ENCODE measurements around the gene GYPB. TPM values are rescaled to one million over a fixed set of nuclear protein-coding genes. Genes with fewer than 3 reads are reported as not detected.
A peak's percentile ranks its signal among the peaks of the same experiment; 100 is the strongest.
"Not testable (repeated sequence)": the region's sequence is repeated elsewhere in the genome, so short reads cannot be mapped to it uniquely, and the experiment has no call there.

GYPB gene
- total and polyA plus RNA-seq, 9 of the 15 experiments (the other 6 are each of a cell fraction or from before 2014, with no cell fraction given): 16.9 to 205 (median 65.8) TPM

DNA sequence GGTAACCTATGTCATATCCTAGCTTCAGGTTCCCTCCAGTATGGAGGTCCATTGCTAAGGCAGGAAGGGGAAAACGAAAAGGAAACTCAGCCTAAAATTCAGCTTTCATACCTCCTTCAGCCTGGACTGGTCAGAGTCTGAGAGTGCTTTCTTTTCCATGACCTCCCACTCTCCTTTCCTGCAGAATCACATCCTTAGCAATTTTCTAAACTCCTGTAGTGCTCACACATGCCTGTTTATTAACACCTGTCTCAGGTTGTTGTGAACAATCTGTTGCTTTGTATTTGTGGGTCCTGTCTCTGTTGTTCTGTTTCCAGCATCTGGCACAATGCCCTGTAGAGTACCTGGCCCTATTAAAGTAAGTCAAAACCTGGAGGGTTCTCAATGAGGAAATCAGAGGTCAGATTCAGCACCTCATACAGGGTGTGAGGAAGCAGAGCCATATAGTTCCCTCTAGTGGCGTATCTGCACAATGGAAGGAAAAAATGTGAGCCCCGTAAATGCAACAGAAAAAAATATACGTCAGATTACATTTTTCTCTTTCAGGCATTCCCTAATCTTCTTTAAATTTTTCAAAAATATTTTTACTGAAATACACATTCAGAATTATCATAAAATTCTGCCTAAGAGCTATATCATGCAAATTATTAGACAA, 2.3 kb upstream of the GYPB start:
- BruUV-seq (replicated peaks); TF ChIP-seq REST (CRISPR knock-in tag; IDR thresholded peaks at IDR 0.05; ENCODE audit: low read depth): not testable (repeated sequence)
- ATAC-seq: peak; percentile 48
- TF ChIP-seq EP300 (IDR thresholded peaks at IDR 0.05; ENCODE audit: low read length) (0 out of 2 replicates have a peak, but pooled peaks have one; percentile 7), RCOR1 (IDR thresholded peaks at IDR 0.05; ENCODE audit: borderline replicate concordance in 1 of 2, low read depth in 2 of 2, low read length in 2 of 2) (peak in 1 of 2 experiments; percentile 13; a peak in 1 of 4 replicates), ZNF384 (IDR thresholded peaks at IDR 0.05; ENCODE audit: low read depth, low read length) (0 out of 2 replicates have a peak, but pooled peaks have one; percentile 18), DEAF1 (CRISPR knock-in tag; IDR thresholded peaks at IDR 0.05) (peak; percentile 46; the same call in 1 of the 2 replicates), GATAD2B (IDR thresholded peaks at IDR 0.05; ENCODE audit: borderline replicate concordance) (0 out of 2 replicates have a peak, but pooled peaks have one; percentile 35), RAD21 (CRISPR knock-in tag; conservative IDR thresholded peaks at IDR 0.05 in 1 of 2, IDR thresholded peaks at IDR 0.05 in 1 of 2) (peak; percentile 66 to 74), REST (IDR thresholded peaks at IDR 0.05; ENCODE audit: borderline replicate concordance) (peak; percentile 64)
- TF ChIP-seq, protein P1, sequence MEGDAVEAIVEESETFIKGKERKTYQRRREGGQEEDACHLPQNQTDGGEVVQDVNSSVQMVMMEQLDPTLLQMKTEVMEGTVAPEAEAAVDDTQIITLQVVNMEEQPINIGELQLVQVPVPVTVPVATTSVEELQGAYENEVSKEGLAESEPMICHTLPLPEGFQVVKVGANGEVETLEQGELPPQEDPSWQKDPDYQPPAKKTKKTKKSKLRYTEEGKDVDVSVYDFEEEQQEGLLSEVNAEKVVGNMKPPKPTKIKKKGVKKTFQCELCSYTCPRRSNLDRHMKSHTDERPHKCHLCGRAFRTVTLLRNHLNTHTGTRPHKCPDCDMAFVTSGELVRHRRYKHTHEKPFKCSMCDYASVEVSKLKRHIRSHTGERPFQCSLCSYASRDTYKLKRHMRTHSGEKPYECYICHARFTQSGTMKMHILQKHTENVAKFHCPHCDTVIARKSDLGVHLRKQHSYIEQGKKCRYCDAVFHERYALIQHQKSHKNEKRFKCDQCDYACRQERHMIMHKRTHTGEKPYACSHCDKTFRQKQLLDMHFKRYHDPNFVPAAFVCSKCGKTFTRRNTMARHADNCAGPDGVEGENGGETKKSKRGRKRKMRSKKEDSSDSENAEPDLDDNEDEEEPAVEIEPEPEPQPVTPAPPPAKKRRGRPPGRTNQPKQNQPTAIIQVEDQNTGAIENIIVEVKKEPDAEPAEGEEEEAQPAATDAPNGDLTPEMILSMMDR (IDR thresholded peaks at IDR 0.05 in 2 of 3, conservative IDR thresholded peaks at IDR 0.05 in 1 of 3; ENCODE audit: insufficient read depth in 2 of 3, low read depth in 1 of 3, low read length in 3 of 3): peak; percentile 50 to 72 (median 60)

More for the DNA sequence above, 2.3 kb upstream of the GYPB start:
- FAIRE-seq; H3K36me3 ChIP-seq (ENCODE audit: control insufficient read depth, insufficient read depth, low read length); H3K27me3 ChIP-seq (ENCODE audit: control insufficient read depth in 2 of 2, insufficient read depth in 2 of 2, low read length in 2 of 2); H3K4me1 ChIP-seq (replicated peaks in 1 of 2; ENCODE audit: control insufficient read depth in 2 of 2, insufficient read depth in 2 of 2, low read length in 2 of 2); H3K9ac ChIP-seq (ENCODE audit: insufficient read depth in 1 of 2, low read depth in 2 of 2, low read length in 2 of 2); H2AFZ ChIP-seq (ENCODE audit: low read depth, low read length); H3K27ac ChIP-seq (ENCODE audit: extremely low read depth, low read depth, low read length); H3K9me3 ChIP-seq (replicated peaks; ENCODE audit: control insufficient read depth, insufficient read depth, low read depth, low read length); POLR2A ChIA-PET; H3K4me2 ChIP-seq (ENCODE audit: insufficient read depth, low read length); H3K9me1 ChIP-seq (ENCODE audit: control insufficient read depth, insufficient read depth, low read length); H3K4me3 ChIP-seq; H4K20me1 ChIP-seq (replicated peaks; ENCODE audit: control insufficient read depth, insufficient read depth, low read length): not testable (repeated sequence)
- CTCF ChIA-PET (ENCODE audit: low intra/inter-chr PET ratio): interaction anchor here (0.6 kb wide), 1 partner anchor 247 kb away, joined by 3 read pairs; no protein-coding TSS in a partner anchor
- in situ Hi-C loops (cut with MboI): loop anchor here (5.0 to 10.0 kb wide), 2 partner anchors 114 to 247 kb away; partner anchors contain the start of gene GYPE
- peak; percentile 6 to 70 (median 14) for DNase-seq (ENCODE audit: extremely low read depth in 1 of 4, low spot score in 3 of 4)
- WGBS (ENCODE audit: insufficient coverage, low coverage, missing lambda C conversion rate): 10% methylated on average over 3 of the region's 4 CpGs
- intact Hi-C loops (cut with micrococcal nuclease): loop anchor here (1.0 to 5.0 kb wide), 2 partner anchors 39 to 247 kb away; no protein-coding TSS in a partner anchor
- H3K79me2 ChIP-seq (ENCODE audit: control insufficient read depth, insufficient read depth, low read length): peaks cover 16% of the 10 kb centered on the region
